Right lobe of liver (tissue), 6 donors: ENCODE data around the gene SERP1. TPM values are rescaled to one million over a fixed set of nuclear protein-coding genes. Genes with fewer than 3 reads are reported as not detected.

ENCODE experiments used
- ATAC-seq, 4 donors: fragments of 200-7000 bp; cut with Tn5 transposase; one replicate each; pipeline ENCODE4 v1.9.1; 2020; ENCODE audit warnings: mild to moderate bottlenecking in 4 of 4, moderate library complexity in 4 of 4
- DNase-seq, 3 donors: peaks; one replicate each; pipeline ENCODE4 v3.0.0-alpha.2; 2020
- H3K27ac ChIP-seq, 3 donors: fragments of 200-600 bp; one replicate each; pipeline ENCODE4 v1.8.0; 2022
- H3K27me3 ChIP-seq, 2 donors: fragments of 200-600 bp; one replicate each; pipeline ENCODE4 v1.8.0; 2022
- H3K36me3 ChIP-seq, 4 donors: fragments of 200-600 bp; sonication (generic) in 1 of 4; one replicate each; pipeline versions ENCODE4 v1.5.1 to v1.8.0; 2017 to 2022; ENCODE audit warnings: control low read depth in 1 of 4
- H3K4me1 ChIP-seq, 4 donors: fragments of 200-600 bp; sonication (generic) in 1 of 4; one replicate each; pipeline versions ENCODE4 v1.5.1 to v1.8.0; 2017 to 2022; ENCODE audit warnings: control low read depth in 1 of 4
- H3K4me3 ChIP-seq, 3 donors: fragments of 200-600 bp; one replicate each; pipeline ENCODE4 v1.8.0; 2022
- H3K9me3 ChIP-seq, 4 donors: fragments of 200-600 bp; sonication (generic) in 1 of 4; one replicate each; pipeline versions ENCODE4 v1.5.1 to v1.8.0; 2017 to 2022; ENCODE audit warnings: control low read depth in 1 of 4
- POLR2A ChIP-seq: fragments of 450-650 bp; IDR thresholded peaks from one replicate; pipeline ENCODE4 v1.6.1; 2017; ENCODE audit warnings: antibody characterized with exemption, mild to moderate bottlenecking
- WGBS: methylation state at CpG from one replicate; pipeline ENCODE4 v1.1.6; 2018; ENCODE audit warnings: low coverage, low lambda C conversion rate; ENCODE audit not compliant: insufficient coverage; ENCODE audit errors: missing lambda C conversion rate; 5-methylcytosine and 5-hydroxymethylcytosine counted together
- intact Hi-C, 2 donors: fragments of 100-400 bp; cut with DNase I; formaldehyde crosslinking; loops; one replicate each; pipeline versions ENCODE4 v1.11.2 to v1.14.1; 2022
- total RNA-seq, 6 experiments: library from RNA; depleted of rRNA in 2 of 6; stranded (reverse); fragments of >200 nt in 2 of 6; fragmentation: NEBNext Ultra II Directional in 3 of 6; extraction: Animal tissue kit (Norgen Biotek cat#: 25700) in 3 of 6; gene quantifications; one replicate each; pipeline versions ENCODE4 v1.1.0 to v1.2.4, GENCODE V29; 2016 to 2023
- TF ChIP-seq, protein P1 (sequence below), 4 donors: fragments of 200-600 bp in 3 of 4; fragments of 450-650 bp in 1 of 4; IDR thresholded peaks; one replicate each; pipeline versions ENCODE4 v1.5.1 to v1.8.0; 2016 to 2022; ENCODE audit warnings: antibody characterized with exemption in 4 of 4, mild to moderate bottlenecking in 2 of 4
- donor health status: DM: no; HTN: yes; CAD: no.
- donor health status: DM: no; HTN: no; CAD: no.
- donor health status: DM: no; HTN: no; CAD: no.
- donor health status: DM: no; HTN: yes; CAD: no.
- donor health status: DM: no; HTN: yes; CAD: no.

SERP1 gene
- total RNA-seq, 6 experiments from 2014 or later, result 65.6 to 367 (median 92.4) TPM

DNA sequence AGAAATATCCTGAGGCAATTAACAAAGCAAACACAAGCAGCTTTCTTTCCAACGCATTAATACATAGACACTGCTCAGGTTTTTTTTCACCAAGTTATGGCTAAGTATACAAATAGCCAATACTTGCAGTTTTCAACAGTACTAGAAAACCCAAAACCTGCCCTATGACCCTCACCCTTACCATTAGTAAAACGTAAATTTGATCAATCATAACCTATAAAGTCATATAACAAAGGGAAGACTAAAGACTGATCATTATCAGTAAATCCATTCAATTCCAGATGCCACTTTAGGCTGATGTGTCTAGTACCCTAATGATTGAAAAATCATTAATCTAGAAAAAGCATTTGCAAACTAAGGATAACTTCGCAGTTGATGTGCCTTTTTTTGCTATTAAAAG is 3.2 kb downstream of the SERP1 start:
- Histone ChIP-seq H3K36me3 (peaks cover 0 to 23% (median 6%) of the 10 kb centered on the region in 4 donors), H3K27me3 (no peaks in the 10 kb centered on the region), H3K9me3 (no peaks in the 10 kb centered on the region), H3K4me3 (no peak overlapping the region), H3K27ac (no peak overlapping the region), H3K4me1 (peaks cover 0 to 22% (median 3%) of the 10 kb centered on the region in 4 donors)
- intact Hi-C loops, result no loop called here
- WGBS, result 71% methylated on average over 3 of the region's 3 CpGs
- no peak for ATAC-seq
- no peak for DNase-seq
- TF ChIP-seq, protein P1, sequence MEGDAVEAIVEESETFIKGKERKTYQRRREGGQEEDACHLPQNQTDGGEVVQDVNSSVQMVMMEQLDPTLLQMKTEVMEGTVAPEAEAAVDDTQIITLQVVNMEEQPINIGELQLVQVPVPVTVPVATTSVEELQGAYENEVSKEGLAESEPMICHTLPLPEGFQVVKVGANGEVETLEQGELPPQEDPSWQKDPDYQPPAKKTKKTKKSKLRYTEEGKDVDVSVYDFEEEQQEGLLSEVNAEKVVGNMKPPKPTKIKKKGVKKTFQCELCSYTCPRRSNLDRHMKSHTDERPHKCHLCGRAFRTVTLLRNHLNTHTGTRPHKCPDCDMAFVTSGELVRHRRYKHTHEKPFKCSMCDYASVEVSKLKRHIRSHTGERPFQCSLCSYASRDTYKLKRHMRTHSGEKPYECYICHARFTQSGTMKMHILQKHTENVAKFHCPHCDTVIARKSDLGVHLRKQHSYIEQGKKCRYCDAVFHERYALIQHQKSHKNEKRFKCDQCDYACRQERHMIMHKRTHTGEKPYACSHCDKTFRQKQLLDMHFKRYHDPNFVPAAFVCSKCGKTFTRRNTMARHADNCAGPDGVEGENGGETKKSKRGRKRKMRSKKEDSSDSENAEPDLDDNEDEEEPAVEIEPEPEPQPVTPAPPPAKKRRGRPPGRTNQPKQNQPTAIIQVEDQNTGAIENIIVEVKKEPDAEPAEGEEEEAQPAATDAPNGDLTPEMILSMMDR (IDR thresholded peaks at IDR 0.05), result no peak
- no peak for TF ChIP-seq POLR2A

DNA sequence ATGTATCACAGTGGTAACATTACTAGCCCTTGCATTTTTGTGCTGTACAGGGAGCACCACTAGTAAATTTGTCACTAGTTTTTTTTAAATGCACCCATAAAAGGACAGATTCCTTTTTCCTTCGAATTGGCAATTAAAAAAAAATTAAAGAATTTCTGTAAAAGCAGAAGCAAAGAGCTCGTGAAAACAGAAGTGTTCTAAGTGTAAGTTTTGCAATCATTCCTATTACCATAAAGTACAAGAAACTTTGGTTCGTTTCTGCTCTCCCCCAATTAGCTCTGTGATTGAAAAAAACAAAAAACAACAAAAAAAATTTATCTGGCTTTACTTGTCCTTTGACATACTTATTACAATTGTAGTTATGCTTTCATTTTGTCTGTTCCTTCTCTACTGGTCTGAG is 5.3 kb downstream of the SERP1 start:
- 59% methylated on average over 3 of the region's 3 CpGs for WGBS
- no peak overlapping the region for H3K27ac ChIP-seq
- intact Hi-C loops, result no loop called here
- no peak for TF ChIP-seq POLR2A
- TF ChIP-seq, protein P1 (IDR thresholded peaks at IDR 0.05), result no peak
- no peaks in the 10 kb centered on the region for H3K9me3 ChIP-seq
- DNase-seq (no peak), ATAC-seq (no peak)
- H3K27me3 ChIP-seq, result no peaks in the 10 kb centered on the region
- peaks cover 0 to 12% (median 3%) of the 10 kb centered on the region in 4 donors for H3K4me1 ChIP-seq
- H3K36me3 ChIP-seq, result peaks cover 0 to 23% (median 6%) of the 10 kb centered on the region in 4 donors
- H3K4me3 ChIP-seq, result no peak overlapping the region

DNA sequence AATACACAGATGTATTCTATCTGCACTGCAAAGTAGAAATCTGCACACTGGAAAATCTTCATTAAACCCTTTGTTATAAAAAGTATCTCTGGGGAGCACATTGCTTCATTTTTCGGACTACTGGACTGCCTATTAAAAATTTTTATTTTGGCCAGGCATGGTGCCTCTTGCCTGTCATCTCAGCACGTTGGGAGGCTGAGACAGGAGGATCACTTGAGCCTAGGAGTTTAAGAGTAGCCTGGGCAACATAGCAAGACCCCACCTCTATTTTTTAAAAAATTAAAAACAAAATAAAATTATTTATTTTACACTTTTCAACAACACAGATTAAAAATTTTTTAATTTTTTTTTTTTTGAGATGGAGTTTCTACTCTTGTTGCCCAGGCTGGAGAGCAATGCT is 6.0 kb downstream of the SERP1 start:
- TF ChIP-seq, protein P1 (IDR thresholded peaks at IDR 0.05), result no peak
- TF ChIP-seq POLR2A, result no peak
- intact Hi-C loops, result no loop called here
- no peaks in the 10 kb centered on the region for H3K9me3 ChIP-seq
- peaks cover 0 to 23% (median 6%) of the 10 kb centered on the region in 4 donors for H3K36me3 ChIP-seq
- DNase-seq (no peak), ATAC-seq (no peak)
- no peak overlapping the region for H3K4me3 ChIP-seq
- WGBS, result 92% methylated on average over 2 of the region's 2 CpGs
- H3K27me3 ChIP-seq, result no peaks in the 10 kb centered on the region
- H3K27ac ChIP-seq, result no peak overlapping the region
- peaks cover 0 to 12% (median 3%) of the 10 kb centered on the region in 4 donors for H3K4me1 ChIP-seq

DNA sequence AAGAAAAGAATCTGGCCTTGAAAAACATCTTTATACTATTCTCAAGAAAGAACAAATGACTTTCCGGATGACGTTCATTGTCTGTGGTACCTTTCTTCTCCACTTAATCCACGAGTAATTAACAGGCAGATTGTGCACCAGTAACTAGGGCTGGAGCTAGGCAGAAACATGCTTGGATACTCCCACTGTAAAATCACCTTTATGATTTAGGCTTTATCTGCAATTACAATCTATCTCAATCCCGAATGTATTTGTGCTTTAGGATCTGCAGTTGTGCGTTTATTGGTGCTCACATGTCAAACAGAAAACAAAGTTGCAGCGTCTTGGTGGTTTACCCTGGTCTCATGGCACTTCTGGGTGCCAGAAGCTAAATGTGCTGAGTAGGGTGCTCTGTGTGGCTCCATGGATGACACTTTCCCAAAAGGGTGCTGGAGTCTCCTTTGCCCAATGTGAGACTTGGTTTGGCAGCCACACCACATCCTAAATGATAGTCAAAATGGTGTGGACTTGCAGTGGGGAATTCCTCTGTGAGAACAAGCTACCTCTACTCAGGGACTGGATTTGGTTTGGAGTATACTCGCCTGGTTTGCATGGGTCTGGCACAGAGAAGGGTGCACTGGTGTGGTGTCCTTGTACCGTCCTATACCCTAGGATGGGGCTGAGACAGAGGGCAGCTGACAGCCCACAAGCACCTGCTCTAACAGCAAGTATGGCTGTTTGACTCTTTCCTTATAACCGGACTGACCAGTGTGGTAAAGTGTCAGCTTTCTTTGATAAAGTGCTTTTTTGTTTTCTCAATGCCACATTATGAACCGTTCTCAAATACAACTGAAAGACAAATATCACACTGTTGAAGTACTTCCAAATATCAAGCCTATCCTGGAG is 7.7 kb downstream of the SERP1 start:
- Histone ChIP-seq H3K27me3 (no peaks in the 10 kb centered on the region), H3K27ac (no peak overlapping the region), H3K36me3 (peaks cover 0 to 11% (median 3%) of the 10 kb centered on the region in 4 donors), H3K4me3 (no peak overlapping the region), H3K4me1 (peaks cover 0 to 5% (median 0%) of the 10 kb centered on the region in 4 donors), H3K9me3 (no peaks in the 10 kb centered on the region)
- TF ChIP-seq, protein P1 (IDR thresholded peaks at IDR 0.05), result no peak
- no peak for TF ChIP-seq POLR2A
- DNase-seq (no peak), ATAC-seq (peak; percentile 38 to 59 (median 45))
- WGBS, result 68% methylated on average over 8 of the region's 10 CpGs
- intact Hi-C loops, result no loop called here
